Measurements from ENCODE around the gene NCF2. TPM values are rescaled to one million over a fixed set of nuclear protein-coding genes. Genes with fewer than 3 reads are reported as not detected.

The NCF2 gene
- total and polyA plus RNA-seq, 12 donors = 1.8 to 29.7 (median 4.7) TPM

DNA sequence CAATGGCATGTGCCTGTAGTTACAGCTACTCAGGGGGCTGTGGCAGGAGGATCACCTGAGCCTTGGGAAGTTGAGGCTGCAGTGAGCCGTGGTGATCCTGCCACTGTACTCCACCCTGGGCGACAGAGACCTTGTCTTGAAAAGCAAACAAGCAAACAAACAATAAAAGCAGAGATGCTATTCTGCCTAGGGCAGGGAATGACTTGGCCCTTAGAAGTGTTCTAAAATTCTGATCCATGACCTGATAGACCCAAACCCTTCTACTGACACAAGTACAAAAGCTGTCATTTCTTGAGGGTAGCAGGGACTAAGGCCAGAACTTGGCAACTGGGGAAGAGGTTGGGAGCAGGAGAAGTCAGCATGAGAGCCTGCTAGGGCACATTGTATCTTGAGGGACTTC, 15.6 kb upstream of the NCF2 start:
- H3K27me3 ChIP-seq = no peaks in the 10 kb centered on the region
- no peaks in the 10 kb centered on the region for H3K36me3 ChIP-seq
- H3K9me3 ChIP-seq = no peaks in the 10 kb centered on the region
- H3K27ac ChIP-seq = peak overlapping the region in 2 of 10 donors; percentile 14 to 87
- intact Hi-C loops (cut with DNase I) = no loop called here
- WGBS, 2 donors = 97 to 100% methylated on average over 2 of the region's 2 CpGs
- no peak overlapping the region for H3K4me3 ChIP-seq
- TF ChIP-seq, protein P1, sequence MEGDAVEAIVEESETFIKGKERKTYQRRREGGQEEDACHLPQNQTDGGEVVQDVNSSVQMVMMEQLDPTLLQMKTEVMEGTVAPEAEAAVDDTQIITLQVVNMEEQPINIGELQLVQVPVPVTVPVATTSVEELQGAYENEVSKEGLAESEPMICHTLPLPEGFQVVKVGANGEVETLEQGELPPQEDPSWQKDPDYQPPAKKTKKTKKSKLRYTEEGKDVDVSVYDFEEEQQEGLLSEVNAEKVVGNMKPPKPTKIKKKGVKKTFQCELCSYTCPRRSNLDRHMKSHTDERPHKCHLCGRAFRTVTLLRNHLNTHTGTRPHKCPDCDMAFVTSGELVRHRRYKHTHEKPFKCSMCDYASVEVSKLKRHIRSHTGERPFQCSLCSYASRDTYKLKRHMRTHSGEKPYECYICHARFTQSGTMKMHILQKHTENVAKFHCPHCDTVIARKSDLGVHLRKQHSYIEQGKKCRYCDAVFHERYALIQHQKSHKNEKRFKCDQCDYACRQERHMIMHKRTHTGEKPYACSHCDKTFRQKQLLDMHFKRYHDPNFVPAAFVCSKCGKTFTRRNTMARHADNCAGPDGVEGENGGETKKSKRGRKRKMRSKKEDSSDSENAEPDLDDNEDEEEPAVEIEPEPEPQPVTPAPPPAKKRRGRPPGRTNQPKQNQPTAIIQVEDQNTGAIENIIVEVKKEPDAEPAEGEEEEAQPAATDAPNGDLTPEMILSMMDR (IDR thresholded peaks at IDR 0.05) = no peak
- DNase-seq = no peak
- peaks cover 11 to 76% (median 25%) of the 10 kb centered on the region in 9 donors for H3K4me1 ChIP-seq
- no peak for ATAC-seq

DNA sequence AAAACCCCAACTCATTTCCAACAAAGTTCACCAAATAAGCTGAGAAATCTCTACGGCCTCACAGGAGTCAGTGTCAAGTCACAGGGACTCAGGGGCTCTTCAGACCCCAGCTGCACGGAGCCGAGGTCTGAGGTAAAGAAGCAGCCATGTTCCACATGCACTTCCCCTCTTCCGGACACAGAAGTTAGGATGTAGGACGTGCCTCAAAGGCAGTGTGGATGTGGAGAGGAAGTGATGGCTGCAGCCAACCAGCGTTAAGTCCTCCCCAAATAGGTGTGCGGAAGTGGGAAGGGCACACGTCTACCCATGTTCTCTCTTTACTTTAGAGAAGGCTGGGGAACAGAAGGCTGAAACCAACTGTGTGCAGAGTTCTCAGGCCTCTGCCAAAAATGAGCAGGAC, 14.6 kb upstream of the NCF2 start:
- TF ChIP-seq, protein P1 (IDR thresholded peaks at IDR 0.05) = no peak
- peak in 6 of 8 donors; percentile 14 to 39 (median 22) for ATAC-seq

GRCh38 chr1:183604038-183604808, 14.0 kb upstream of the NCF2 start:
- no peaks in the 10 kb centered on the region for H3K27me3 ChIP-seq
- intact Hi-C loops (cut with DNase I) = no loop called here
- no peaks in the 10 kb centered on the region for H3K36me3 ChIP-seq
- H3K4me3 ChIP-seq = peak overlapping the region in 1 of 10 donors; percentile 27
- H3K9me3 ChIP-seq = no peaks in the 10 kb centered on the region
- DNase-seq (no peak), ATAC-seq (peak in 7 of 8 donors; percentile 9 to 57 (median 35))
- peaks cover 5 to 73% (median 12%) of the 10 kb centered on the region in 9 donors for H3K4me1 ChIP-seq
- TF ChIP-seq, protein P1 (IDR thresholded peaks at IDR 0.05) = no peak
- peak overlapping the region in 4 of 10 donors; percentile 15 to 87 (median 46) for H3K27ac ChIP-seq
- 60 to 65% methylated on average over 10 of the region's 10 CpGs for WGBS, 2 donors

More for the DNA sequence above, 14.6 kb upstream of the NCF2 start:
- Histone ChIP-seq H3K36me3 (no peaks in the 10 kb centered on the region), H3K27ac (peak overlapping the region in 3 of 10 donors; percentile 19 to 87 (median 32)), H3K27me3 (no peaks in the 10 kb centered on the region), H3K4me1 (peaks cover 8 to 76% (median 18%) of the 10 kb centered on the region in 9 donors), H3K4me3 (peak overlapping the region in 1 of 10 donors; percentile 27), H3K9me3 (no peaks in the 10 kb centered on the region)
- WGBS, 2 donors = 82 to 85% methylated on average over 8 of the region's 8 CpGs
- intact Hi-C loops (cut with DNase I) = no loop called here
- DNase-seq = no peak

GRCh38 chr1:183602510-183602909, 12.3 kb upstream of the NCF2 start:
- Histone ChIP-seq H3K9me3 (no peaks in the 10 kb centered on the region), H3K27me3 (no peaks in the 10 kb centered on the region), H3K36me3 (no peaks in the 10 kb centered on the region), H3K27ac (peak overlapping the region in 1 of 10 donors; percentile 87), H3K4me1 (peaks cover 0 to 73% (median 5%) of the 10 kb centered on the region in 9 donors), H3K4me3 (no peak overlapping the region)
- intact Hi-C loops (cut with DNase I) = no loop called here
- 100% methylated on average over 1 of the region's 1 CpG for WGBS, 2 donors
- DNase-seq (no peak), ATAC-seq (no peak)
- TF ChIP-seq, protein P1 (IDR thresholded peaks at IDR 0.05) = no peak
